Non-pigmented ciliary epithelial cell (primary cell): ENCODE results near the gene LGR6.

Source experiments
- DNase-seq: peaks from one replicate; pipeline ENCODE4 v3.0.0-alpha.2; 2010; ENCODE audit warnings: low read depth

Gene LGR6

GRCh38 chr1:202199040-202199889 is 5.7 kb downstream of the LGR6 start:
- DNase-seq = no peak

GRCh38 chr1:202200112-202200548 is 6.5 kb downstream of the LGR6 start:
- DNase-seq = no peak

DNA sequence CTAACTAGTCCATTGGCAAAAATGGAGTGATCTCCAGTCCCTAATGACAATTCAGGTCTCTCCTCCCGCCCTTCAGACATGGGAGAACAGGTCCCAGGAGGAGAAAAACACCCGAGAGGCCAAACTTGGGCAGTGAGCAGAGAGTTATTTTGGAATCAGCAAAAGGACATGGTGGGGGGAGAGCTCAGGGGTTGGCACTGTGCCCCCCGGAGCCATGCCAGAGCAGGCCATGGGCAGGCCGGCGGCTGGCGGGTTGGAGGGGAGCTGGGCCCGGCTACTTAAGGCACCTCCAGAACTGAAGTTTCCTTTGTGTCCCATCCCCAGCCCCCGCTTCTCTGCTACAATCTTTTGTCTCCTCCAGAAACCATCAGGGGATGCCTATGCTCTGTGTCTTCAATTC is 7.1 kb downstream of the LGR6 start:
- no peak for DNase-seq

- DNase-seq = no peak
Measured at GRCh38 chr1:202201266-202201665, 7.7 kb downstream of the LGR6 start.

DNA sequence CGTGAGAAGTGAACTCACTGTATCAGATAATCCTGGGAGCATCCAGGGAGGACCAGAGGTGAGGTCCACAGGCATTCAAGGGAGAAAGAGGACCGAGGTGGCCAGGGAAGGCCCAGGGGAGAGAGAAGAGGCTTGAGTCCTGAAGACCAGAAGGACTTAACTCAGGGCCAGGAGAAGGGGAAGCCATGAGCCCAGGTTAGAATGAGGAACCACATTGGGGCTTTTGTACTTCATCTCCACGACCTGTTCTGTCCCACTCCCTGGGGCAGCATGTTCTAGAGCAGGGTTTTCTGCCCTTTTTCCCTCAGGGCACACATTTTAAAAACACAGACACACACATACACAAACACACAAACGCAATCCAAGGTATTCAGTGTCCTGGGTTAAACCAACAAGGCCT is 8.4 kb downstream of the LGR6 start:
- DNase-seq = no peak

DNA sequence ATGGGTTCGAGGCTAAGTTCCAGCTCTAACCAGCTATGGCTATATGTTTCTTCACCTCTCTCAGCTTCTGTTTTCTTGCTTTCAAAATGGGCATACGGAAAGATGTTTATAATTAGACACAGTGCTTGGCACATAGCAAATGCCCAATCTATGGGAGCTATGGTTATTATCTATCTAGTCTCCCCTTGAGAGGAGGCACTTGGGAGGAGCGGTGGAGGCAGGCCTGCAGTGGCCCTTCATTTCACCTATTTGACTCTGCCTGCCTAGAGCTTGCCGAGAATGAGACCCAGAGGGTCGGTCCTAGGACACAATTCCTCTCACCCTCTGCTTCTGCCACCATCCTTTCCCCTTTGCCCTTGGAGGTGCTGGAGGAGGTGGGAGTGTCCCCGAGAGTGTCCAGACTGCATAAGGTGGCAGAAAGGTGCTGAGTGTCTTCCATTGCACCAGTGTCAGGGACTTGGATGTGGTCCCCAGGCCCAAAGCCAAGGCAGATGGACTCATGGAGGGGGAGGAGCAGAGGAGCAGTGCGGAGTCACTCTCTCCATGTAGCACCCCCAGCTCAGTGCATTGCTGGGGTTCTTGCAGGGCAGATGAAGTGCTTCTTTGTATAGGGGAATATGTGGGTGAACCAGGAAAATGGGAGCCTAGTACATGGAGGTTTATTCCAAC is 9.0 kb downstream of the LGR6 start:
- DNase-seq = no peak

- DNase-seq = no peak
Measured at GRCh38 chr1:202203238-202204039, 9.8 kb downstream of the LGR6 start.

DNA sequence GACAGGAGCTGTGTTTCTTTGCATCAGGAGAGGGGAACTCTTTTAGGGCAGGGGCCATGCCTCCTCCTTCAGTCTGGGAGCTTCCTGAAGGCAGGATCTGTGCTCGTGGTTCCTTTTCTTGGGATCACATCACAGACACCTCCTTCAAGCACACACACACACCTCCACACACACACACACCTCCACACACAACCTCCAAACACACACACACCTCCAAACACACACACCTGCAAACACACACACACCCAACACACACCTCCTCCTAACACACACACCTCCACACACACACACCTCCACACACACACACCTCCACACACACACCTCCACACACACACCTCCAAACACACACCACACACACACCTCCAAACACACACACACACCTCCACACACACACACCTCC is 10.5 kb downstream of the LGR6 start:
- no peak for DNase-seq

GRCh38 chr1:202205523-202206190 is 12.1 kb downstream of the LGR6 start:
- DNase-seq = no peak

- DNase-seq = peak; percentile 36
Measured at GRCh38 chr1:202207292-202207691, 13.7 kb downstream of the LGR6 start.

DNA sequence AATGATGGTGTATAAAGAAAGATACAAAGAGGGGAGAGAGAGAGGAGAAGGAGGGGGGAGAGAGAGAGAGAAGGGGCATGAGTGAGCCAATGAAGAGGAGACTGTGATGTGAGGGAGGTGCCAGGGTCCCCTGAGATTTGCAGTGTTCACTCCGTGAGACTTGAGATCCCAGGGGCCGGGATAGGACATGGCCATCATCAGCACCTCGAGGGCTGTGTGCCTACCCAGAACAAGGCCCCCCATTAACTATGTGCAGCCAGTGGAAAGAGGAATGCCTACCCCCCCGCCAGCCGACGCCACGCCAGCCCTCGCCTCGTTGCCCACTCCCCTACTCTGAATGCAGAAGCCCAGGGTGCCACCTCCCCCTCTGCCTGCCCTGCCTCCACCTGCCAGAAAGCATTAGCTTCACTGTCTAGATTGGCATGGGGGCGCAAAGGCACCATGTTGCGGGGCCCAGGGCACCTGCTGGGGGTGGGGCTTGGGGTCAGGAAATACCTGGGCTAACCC is 14.8 kb downstream of the LGR6 start:
- DNase-seq = no peak

DNA sequence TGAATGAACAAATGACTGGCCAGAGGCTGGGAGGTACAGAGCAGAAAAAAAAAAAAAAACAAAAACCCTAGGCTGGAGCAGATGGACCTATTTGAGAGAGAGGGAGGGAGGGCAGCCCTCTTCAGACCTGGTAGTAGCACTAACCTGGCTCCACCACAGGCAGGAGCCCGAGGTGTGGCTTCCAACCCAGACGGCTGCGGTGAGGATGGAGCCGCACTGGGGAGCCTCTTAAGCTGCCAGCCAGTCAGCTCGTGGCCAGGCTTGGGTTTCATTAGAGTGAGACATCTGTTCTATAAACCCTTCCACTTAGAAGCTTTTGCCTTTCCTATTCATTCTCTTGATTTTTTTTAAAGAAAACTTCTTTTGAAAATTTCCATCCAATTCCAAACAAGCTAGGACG is 16.8 kb downstream of the LGR6 start:
- DNase-seq = no peak

DNA sequence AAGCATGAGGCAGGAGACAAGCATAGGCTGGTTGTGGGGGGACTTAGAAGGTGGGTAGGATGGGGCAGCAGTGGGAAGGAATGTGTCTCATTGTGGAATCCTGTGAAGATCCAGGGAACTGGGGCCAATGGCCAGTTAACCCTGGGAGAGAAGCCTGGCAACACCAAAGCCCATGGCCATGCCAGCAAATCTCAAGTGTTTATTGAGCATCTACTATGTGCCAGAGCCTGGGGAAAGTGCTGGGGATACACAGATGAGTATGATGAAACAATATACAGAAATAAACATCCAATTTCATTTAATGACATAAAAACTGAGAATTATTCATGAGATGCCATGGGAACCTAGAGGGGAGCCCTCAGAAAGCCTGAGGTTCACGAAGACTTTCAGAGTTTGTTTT is 17.4 kb downstream of the LGR6 start:
- DNase-seq = no peak

- DNase-seq = no peak
Measured at GRCh38 chr1:202212787-202213186, 19.2 kb downstream of the LGR6 start.

- no peak for DNase-seq
Measured at GRCh38 chr1:202213361-202214088, 19.9 kb downstream of the LGR6 start.

DNA sequence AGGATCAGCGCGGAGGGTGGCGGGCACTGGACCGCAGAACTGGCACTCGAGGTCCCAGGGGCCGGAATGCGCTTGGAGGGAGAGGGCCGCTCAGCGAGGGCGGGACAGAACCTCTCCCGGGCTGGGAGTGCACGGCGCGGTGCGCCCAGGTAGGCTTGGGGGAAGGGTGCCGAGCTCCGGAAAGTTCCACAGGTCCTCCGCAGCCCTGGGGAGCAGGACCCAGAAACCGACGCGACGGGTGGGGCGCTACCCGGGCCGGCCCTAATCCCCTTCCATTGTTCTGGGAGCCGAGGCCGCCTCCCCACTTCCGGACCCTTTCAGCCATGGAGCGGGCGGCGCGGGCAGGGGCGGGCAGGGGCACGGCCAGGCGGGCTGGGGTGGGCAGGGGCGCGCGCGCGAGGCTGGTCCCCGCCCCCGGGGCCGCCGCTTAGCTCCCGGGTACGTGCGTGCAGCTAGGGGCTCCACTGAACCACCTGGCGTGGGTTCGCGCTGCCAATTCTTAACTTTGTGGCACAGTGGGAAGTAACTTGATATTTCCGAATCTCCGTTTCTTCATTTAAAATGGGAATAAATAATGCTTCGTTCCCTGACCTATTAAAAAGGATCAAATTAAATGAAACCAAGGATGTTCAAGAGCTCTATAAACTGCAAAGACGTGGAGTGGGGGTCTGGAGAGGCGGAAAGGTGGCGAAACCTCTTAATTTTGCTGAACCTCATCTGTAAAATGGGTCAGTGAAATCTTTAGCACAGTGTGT is 20.7 kb downstream of the LGR6 start:
- no peak for DNase-seq

DNA sequence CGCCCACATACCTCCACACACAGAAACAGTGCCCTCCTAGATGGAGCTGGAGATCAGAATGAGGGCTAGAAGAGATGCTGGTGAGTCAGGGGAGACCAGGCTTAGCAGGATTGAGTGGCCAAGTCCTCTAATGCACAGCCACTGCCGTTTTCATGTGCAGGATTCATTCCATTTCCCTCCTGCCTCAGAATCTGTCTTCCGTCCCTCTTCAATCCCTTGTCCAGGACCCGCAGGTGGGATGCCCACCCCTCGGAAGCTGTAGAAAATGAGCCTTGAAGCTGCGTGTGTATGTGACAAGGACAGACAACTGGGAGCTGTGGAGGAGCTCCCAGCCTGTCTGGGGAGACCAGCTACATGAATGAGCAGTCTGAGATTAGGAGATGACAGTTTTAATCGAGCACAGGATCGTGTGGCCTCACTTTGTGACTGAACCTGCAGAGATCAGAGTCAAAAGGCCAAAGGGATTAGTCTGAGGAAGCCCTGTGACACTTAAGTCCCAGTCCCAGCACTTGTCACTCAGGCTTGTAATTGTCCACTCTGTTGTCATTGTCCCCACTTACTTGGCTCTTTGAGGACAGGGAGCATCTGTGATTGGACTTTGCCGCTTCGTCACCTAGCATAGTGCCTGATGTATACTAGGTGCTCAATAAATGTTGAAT is 22.0 kb downstream of the LGR6 start:
- no peak for DNase-seq

DNA sequence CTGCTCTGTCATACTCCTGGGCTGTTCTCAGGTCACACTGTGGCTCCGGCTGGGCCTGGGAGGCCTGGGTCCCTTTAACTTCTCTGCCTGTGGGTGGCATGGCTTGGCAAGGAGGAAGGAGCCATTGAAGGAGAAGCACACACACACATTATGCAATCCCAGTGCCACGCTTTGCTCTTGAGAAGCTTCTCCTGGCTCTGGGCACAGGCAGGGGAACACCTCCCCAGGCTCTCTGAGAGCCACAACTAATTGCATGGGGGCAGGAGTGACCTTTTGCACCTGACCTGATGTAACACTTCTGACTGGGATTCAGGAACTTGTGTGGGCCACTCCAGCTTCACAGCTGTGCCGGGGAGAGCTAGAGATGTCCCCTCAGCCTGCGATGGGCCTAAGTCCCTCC is 23.1 kb downstream of the LGR6 start:
- no peak for DNase-seq

DNA sequence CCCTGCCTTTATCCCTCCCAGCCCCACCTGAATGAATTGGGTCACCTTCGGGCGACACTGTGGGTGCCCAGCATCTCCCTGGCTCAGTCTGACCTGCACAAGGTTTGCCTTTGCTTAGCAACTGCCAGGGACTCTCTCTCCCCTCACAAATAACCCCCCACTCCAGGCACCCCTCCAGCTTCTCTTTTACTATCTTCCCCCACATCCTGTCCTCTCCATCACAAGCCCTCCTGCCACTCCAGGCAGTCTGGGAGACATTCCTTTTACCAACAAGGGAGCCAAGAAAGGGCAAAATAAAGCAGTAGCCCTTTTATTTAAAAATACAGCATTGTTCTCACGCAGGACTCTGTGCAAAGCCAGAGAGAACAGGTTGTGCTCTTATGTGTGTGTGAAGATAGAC is 23.9 kb downstream of the LGR6 start:
- DNase-seq = no peak

GRCh38 chr1:202217951-202218350 is 24.4 kb downstream of the LGR6 start:
- DNase-seq = no peak
